ENCODE measurements around the gene JCAD.

Gene JCAD

GRCh38 chr10:30072068-30072467 lies 12.7 kb upstream of the JCAD start:
- no peak for DNase-seq

- DNase-seq, result no peak
Measured at GRCh38 chr10:30070001-30070685, 10.8 kb upstream of the JCAD start.

GRCh38 chr10:30068492-30069223 lies 9.3 kb upstream of the JCAD start:
- no peak for DNase-seq

- no peak for DNase-seq
Measured at GRCh38 chr10:30063099-30063498, 3.7 kb upstream of the JCAD start.

GRCh38 chr10:30062582-30062981 lies 3.2 kb upstream of the JCAD start:
- no peak for DNase-seq

GRCh38 chr10:30062090-30062489 lies 2.7 kb upstream of the JCAD start:
- no peak for DNase-seq

GRCh38 chr10:30058570-30059132 lies 735 bp downstream of the JCAD start:
- DNase-seq, result no peak

GRCh38 chr10:30057894-30058556 lies 1.4 kb downstream of the JCAD start:
- no peak for DNase-seq

- no peak for DNase-seq
Measured at GRCh38 chr10:30057421-30057841, 2.0 kb downstream of the JCAD start.

- no peak for DNase-seq
Measured at GRCh38 chr10:30056767-30057355, 2.5 kb downstream of the JCAD start.

- no peak for DNase-seq
Measured at GRCh38 chr10:30056281-30056680, 3.1 kb downstream of the JCAD start.

GRCh38 chr10:30055226-30055662 lies 4.1 kb downstream of the JCAD start:
- DNase-seq, result no peak

GRCh38 chr10:30052062-30052461 lies 7.3 kb downstream of the JCAD start:
- DNase-seq, result no peak

- no peak for DNase-seq
Measured at GRCh38 chr10:30051220-30051619, 8.2 kb downstream of the JCAD start.

GRCh38 chr10:30050411-30050810 lies 9.0 kb downstream of the JCAD start:
- no peak for DNase-seq

- DNase-seq, result no peak
Measured at GRCh38 chr10:30048768-30049517, 10.4 kb downstream of the JCAD start.

- DNase-seq, result no peak
Measured at GRCh38 chr10:30047924-30048531, 11.4 kb downstream of the JCAD start.

GRCh38 chr10:30047430-30047829 lies 12.0 kb downstream of the JCAD start:
- DNase-seq, result no peak

GRCh38 chr10:30046476-30046875 lies 12.9 kb downstream of the JCAD start:
- DNase-seq, result no peak

- no peak for DNase-seq
Measured at GRCh38 chr10:30045961-30046360, 13.4 kb downstream of the JCAD start.

GRCh38 chr10:30043476-30044270 lies 15.7 kb downstream of the JCAD start:
- no peak for DNase-seq
